GM23338 (cell line): ENCODE measurements around the gene NCL.
"Not testable (repeated sequence)": the region's sequence is repeated elsewhere in the genome, so short reads cannot be mapped to it uniquely, and the experiment has no call there.

Experiments used
- CREB1 ChIP-seq: fragments of 250-450 bp; sonication (Bioruptor Pico); IDR thresholded peaks from 2 replicates; pipeline ENCODE4 v1.5.0; 2020; ENCODE audit warnings: low read depth, mild to moderate bottlenecking, moderate library complexity
- CTCF ChIP-seq, 2 experiments: fragments of 200-600 bp in 1 of 2; sonication (generic) in 1 of 2; conservative IDR thresholded peaks; 2 replicates each; pipeline versions ENCODE4 v1.5.1 to v1.6.1; 2016 to 2017; ENCODE audit warnings: antibody characterized with exemption in 2 of 2, low read depth in 2 of 2, mild to moderate bottlenecking in 2 of 2, moderate library complexity in 1 of 2
- ETS1 ChIP-seq: IDR thresholded peaks from 2 replicates; pipeline ENCODE4 v1.6.1; 2016; ENCODE audit warnings: antibody characterized with exemption
- EZH2 ChIP-seq: fragments of 200-600 bp; sonication (generic); IDR thresholded peaks from one replicate; pipeline ENCODE4 v1.8.0; 2017; ENCODE audit warnings: antibody characterized with exemption, mild to moderate bottlenecking, low read depth; ENCODE audit not compliant: unreplicated experiment
- EZH2phosphoT487 ChIP-seq: fragments of 200-600 bp; sonication (generic); IDR thresholded peaks from one replicate; pipeline ENCODE4 v1.8.1; 2018; ENCODE audit warnings: antibody characterized with exemption; ENCODE audit not compliant: unreplicated experiment
- JUNB ChIP-seq: IDR thresholded peaks from one replicate; pipeline ENCODE4 v1.6.1; 2016; ENCODE audit warnings: antibody characterized with exemption; ENCODE audit not compliant: unreplicated experiment
- NANOG ChIP-seq: IDR thresholded peaks from 2 replicates; pipeline ENCODE4 v1.6.1; 2016; ENCODE audit warnings: antibody characterized with exemption, borderline replicate concordance
- POLR2AphosphoS5 ChIP-seq: IDR thresholded peaks from 2 replicates; pipeline ENCODE4 v1.6.1; 2016; ENCODE audit warnings: antibody characterized with exemption, low read depth
- STAT1 ChIP-seq: IDR thresholded peaks from one replicate; pipeline ENCODE4 v1.6.1; 2016; ENCODE audit warnings: antibody characterized with exemption; ENCODE audit not compliant: unreplicated experiment
- ZNF331 ChIP-seq: fragments of 250-450 bp; sonication (Bioruptor Pico); IDR thresholded peaks from 2 replicates; pipeline ENCODE4 v1.5.0; 2020; ENCODE audit warnings: low read depth, mild to moderate bottlenecking, moderate library complexity
- ZNF462 ChIP-seq: fragments of 250-450 bp; sonication (Bioruptor Pico); IDR thresholded peaks from 2 replicates; pipeline ENCODE4 v1.5.0; 2020; ENCODE audit warnings: mild to moderate bottlenecking, moderate library complexity
- TF ChIP-seq, protein P1 (sequence below): IDR thresholded peaks from one replicate; pipeline ENCODE4 v1.6.1; 2018; ENCODE audit warnings: antibody characterized with exemption; ENCODE audit not compliant: unreplicated experiment

DNA sequence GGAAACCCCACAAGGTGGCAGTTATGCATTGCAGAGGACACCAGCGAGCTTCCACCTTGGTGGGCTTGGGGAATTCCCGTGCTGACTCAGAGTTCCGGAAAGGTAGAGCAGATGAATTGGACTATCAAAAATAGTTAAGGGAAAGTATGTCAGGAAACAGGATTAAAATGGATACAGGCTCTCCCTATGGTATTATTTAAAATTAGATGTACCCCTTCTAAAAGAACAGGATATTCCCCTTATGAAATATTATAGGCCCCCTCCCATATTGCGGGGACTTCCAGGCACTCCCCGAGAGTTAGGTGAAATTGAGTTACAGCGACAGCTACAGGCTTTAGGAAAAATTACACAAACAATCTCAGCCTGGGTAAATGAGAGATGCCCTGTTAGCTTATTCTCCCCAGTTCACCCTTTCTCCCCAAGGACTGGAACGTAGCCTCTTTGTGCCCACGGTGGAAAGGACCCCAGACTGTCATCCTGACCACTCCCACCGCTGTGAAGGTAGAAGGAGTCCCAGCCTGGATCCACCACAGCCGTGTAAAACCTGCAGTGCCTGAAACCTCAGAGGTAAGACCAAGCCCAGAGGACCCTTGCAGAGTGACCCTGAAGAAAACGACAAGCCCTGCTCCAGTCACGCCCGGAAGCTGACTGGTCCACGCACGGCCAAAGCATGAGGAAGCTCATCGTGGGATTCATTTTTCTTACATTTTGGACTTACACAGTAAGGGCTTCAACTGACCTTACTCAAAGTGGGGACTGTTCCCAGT is 58.5 kb downstream of the NCL start:
- not testable (repeated sequence) for TF ChIP-seq ZNF462 (CRISPR knock-in tag); CREB1 (CRISPR knock-in tag); EZH2; POLR2AphosphoS5; EZH2phosphoT487; ETS1; JUNB; NANOG; ZNF331; STAT1
- TF ChIP-seq CTCF (conservative IDR thresholded peaks at IDR 0.05; ENCODE audit: low read depth in 2 of 2): peak; percentile 48 to 71
- TF ChIP-seq, protein P1, sequence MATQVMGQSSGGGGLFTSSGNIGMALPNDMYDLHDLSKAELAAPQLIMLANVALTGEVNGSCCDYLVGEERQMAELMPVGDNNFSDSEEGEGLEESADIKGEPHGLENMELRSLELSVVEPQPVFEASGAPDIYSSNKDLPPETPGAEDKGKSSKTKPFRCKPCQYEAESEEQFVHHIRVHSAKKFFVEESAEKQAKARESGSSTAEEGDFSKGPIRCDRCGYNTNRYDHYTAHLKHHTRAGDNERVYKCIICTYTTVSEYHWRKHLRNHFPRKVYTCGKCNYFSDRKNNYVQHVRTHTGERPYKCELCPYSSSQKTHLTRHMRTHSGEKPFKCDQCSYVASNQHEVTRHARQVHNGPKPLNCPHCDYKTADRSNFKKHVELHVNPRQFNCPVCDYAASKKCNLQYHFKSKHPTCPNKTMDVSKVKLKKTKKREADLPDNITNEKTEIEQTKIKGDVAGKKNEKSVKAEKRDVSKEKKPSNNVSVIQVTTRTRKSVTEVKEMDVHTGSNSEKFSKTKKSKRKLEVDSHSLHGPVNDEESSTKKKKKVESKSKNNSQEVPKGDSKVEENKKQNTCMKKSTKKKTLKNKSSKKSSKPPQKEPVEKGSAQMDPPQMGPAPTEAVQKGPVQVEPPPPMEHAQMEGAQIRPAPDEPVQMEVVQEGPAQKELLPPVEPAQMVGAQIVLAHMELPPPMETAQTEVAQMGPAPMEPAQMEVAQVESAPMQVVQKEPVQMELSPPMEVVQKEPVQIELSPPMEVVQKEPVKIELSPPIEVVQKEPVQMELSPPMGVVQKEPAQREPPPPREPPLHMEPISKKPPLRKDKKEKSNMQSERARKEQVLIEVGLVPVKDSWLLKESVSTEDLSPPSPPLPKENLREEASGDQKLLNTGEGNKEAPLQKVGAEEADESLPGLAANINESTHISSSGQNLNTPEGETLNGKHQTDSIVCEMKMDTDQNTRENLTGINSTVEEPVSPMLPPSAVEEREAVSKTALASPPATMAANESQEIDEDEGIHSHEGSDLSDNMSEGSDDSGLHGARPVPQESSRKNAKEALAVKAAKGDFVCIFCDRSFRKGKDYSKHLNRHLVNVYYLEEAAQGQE: not testable (repeated sequence)
